GM19351 (cell line): Measurements from ENCODE around the gene MAB21L1.

Source experiments
- ATAC-seq: cut with Tn5 transposase; IDR thresholded peaks from one replicate; pipeline ENCODE4 v1.9.1; 2021; ENCODE audit warnings: mild to moderate bottlenecking, moderate library complexity; ENCODE audit not compliant: unreplicated experiment

The MAB21L1 gene

GRCh38 chr13:35480346-35480745 lies 3.9 kb upstream of the MAB21L1 start:
- no peak for ATAC-seq

DNA sequence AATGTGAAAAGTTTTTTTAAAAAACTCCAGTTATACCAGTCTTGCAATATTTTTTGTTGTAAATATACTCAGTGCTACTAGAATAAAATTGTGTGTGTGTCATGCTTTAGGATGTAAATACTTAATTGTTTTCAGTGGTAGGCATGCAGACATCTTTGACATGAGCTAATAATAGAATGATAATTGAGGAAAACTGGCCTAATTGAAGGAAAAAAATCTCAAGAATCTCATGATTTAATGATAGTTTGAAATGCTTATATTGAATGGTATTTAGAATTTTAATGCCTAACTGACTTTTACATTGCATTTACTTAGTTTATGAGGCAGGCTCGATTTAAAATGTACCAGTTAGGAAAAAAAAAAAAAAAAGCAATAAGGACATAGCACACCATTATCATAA lies 3.2 kb upstream of the MAB21L1 start:
- ATAC-seq: no peak

- ATAC-seq: no peak
Measured at GRCh38 chr13:35479038-35479492, 2.6 kb upstream of the MAB21L1 start.

GRCh38 chr13:35478271-35479037 lies 2.0 kb upstream of the MAB21L1 start:
- no peak for ATAC-seq

GRCh38 chr13:35477386-35477946 lies 977 bp upstream of the MAB21L1 start:
- ATAC-seq: no peak

GRCh38 chr13:35475212-35475959 lies 1.1 kb downstream of the MAB21L1 start:
- no peak for ATAC-seq

DNA sequence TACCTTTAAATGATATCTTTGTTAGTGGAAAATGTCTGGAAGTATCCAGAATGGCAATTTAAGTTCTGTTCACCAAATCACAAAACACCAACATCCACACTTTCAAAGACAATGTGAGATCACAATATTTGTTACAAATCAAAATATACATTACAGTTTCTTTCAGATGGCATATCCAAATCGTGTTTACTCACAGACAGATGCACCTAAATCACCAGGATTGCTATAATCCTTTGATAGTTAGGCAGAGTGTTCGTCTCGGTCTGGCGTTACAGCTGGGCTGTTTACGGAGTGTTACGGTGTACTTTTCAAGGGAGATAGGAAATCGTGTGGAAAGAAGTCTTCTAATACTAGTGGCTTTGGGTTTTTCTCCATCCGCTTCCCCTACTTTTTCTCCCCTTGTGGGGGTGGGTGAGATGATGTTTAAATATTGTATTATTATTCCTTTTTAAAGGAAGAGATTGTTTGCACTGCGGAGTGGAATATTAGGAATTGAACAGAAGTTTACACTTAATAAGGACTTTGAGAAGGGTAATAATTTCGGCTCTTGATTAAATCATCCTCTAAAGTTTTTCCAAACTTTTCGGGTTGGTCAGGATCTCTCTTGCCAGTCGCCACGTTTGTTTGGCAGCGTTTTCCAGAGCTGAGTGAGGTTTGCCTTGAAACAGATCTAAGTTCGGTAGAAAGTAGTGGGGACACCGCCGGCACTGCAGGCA lies 1.8 kb downstream of the MAB21L1 start:
- no peak for ATAC-seq

DNA sequence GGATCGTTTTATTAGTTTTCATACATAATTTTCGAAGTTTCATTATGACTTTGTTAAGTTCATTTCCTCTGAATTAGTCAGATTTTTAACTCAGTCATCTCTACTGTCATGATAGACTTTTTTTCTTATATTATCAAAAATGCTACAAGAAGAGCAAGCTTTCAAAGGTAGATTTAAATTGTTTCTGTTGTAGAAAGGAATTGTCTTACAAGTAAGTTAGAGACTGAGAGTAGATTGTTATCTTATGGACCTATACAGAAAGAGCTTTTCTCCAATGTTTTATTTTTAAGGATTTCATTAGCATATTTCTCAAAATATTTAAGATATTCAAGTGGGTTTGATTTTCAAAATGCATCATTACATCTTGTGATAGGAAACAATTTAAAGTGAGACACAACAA lies 2.7 kb downstream of the MAB21L1 start:
- ATAC-seq: no peak

- no peak for ATAC-seq
Measured at GRCh38 chr13:35473206-35473775, 3.2 kb downstream of the MAB21L1 start.

- ATAC-seq: no peak
Measured at GRCh38 chr13:35472323-35472881, 4.1 kb downstream of the MAB21L1 start.

GRCh38 chr13:35471706-35472322 lies 4.7 kb downstream of the MAB21L1 start:
- ATAC-seq: no peak

DNA sequence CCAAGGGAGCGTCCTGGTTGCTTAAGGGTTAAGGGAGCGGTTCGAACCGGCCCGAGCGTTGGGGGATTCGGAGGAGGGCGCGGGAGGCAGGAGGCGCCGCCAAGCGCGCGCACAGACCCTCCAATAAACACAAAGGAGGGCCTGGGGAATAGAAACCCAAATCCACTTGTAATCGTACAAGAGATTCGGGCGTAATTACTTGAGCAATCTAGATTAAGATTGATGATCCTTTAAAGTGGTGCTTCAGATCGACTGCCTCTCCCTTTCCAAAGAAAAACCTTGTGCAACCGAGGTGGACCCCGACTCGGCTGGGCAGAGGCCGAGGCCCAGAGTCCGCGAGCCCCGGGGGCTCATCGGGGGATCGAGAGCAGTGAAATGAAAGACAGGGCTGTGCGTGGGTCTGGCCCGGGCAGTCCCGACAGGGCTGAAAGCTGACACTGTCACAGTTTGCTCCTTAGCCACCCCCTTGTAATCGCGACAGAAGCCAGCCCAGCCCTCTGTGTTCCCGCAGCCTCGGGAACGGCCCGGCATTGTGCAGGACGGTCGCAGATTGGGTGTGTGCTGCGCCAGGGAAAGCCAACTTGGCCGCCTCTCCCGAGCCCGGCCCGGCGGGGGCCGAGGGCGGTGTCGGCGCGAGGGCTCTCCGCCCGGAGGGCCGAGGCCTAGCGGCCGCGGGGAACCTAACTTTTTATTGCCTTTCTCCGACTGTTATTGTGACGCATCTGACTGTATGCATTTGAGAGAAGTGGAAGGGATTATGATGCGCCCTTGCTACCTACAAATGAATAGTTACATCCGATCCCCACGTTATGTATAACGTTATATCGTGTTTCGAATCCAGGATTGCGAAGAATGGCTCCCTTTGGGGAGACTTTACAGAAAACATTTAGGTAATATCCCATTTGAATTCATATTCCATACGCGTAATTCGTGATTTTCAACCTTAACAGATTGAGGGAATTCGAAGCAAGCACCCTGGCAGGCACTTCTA lies 5.5 kb downstream of the MAB21L1 start:
- ATAC-seq: no peak

GRCh38 chr13:35469806-35470525 lies 6.5 kb downstream of the MAB21L1 start:
- no peak for ATAC-seq

- no peak for ATAC-seq
Measured at GRCh38 chr13:35468195-35468594, 8.3 kb downstream of the MAB21L1 start.

- ATAC-seq: no peak
Measured at GRCh38 chr13:35465371-35465770, 11.1 kb downstream of the MAB21L1 start.

DNA sequence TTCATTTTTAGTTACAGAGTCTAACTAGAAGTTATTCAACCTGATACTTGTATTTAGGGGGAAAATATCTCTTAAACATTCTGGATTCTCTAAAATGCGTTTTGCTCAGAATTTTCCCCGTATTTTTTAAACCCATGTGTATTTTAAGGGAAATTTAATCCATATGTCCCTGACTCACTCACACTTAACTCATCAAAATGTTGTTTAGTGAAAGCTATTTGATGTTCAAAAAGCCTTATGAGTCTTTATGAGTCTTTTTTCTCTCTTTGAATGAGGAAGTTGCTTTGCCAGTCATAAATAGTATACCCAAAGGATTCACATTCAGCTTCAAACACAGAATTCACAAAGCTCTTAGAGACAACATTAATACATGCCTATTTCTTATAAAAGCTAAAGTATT lies 16.4 kb downstream of the MAB21L1 start:
- ATAC-seq: no peak

GRCh38 chr13:35457258-35457657 lies 19.2 kb downstream of the MAB21L1 start:
- no peak for ATAC-seq

GRCh38 chr13:35455022-35455421 lies 21.5 kb downstream of the MAB21L1 start:
- no peak for ATAC-seq
